ENCODE data around the gene NR4A3.

- TF ChIP-seq NFRKB (IDR thresholded peaks at IDR 0.05) (no peak), CHD2 (IDR thresholded peaks at IDR 0.05; ENCODE audit: low read depth, low read length) (no peak), ZBTB1 (CRISPR knock-in tag; IDR thresholded peaks at IDR 0.05; ENCODE audit: borderline replicate concordance) (no peak), CTCF (CRISPR knock-in tag; IDR thresholded peaks at IDR 0.05) (no peak), SIN3A (IDR thresholded peaks at IDR 0.05; ENCODE audit: borderline replicate concordance, low read depth, low read length) (no peak)
These were observed 38.6 kb downstream of the NR4A3 start for GRCh38 chr9:99860266-99860665.

Measured in HepG2 (cell line).